SK-N-SH (cell line): ENCODE results near the gene MMS22L. TPM values are rescaled to one million over a fixed set of nuclear protein-coding genes. Genes with fewer than 3 reads are reported as not detected.

Experiments
- CTCF ChIA-PET: fragments of 300-600, 350-600 bp; formaldehyde crosslinking; extraction: SDS; loops from one replicate; lab custom pipeline; 2021; lab: Yijun Ruan, JAX
- POLR2A ChIA-PET: fragments of 350-600 bp; sonication (Branson Sonifier 250); formaldehyde crosslinking; extraction: SDS; loops from one replicate; lab custom pipeline; 2020; ENCODE audit warnings: antibody characterized with exemption, inconsistent platforms; lab: Yijun Ruan, JAX
- DNase-seq: peaks from one replicate; pipeline ENCODE4 v3.0.0; 2012
- H2AFZ ChIP-seq: fragments of 200-600 bp; sonication (generic); 2 replicates; pipeline ENCODE4 v1.8.1; 2016; ENCODE audit warnings: antibody characterized with exemption, mild to moderate bottlenecking, low read depth
- H3F3A ChIP-seq: fragments of 200-600 bp; sonication (generic); replicated peaks from 2 replicates; pipeline ENCODE3; 2016; ENCODE audit warnings: antibody characterized with exemption, mild to moderate bottlenecking; ENCODE audit not compliant: insufficient read depth
- H3K27ac ChIP-seq, 2 experiments: fragments of 200-500 bp in 1 of 2; fragments of 200-600 bp in 1 of 2; sonication (Bioruptor generic) in 1 of 2; sonication (generic), shearing (Covaris generic) in 1 of 2; 2 replicates each; pipeline versions ENCODE4 v1.5.1 to v1.6.1; 2014 to 2016; ENCODE audit warnings: low read depth in 2 of 2, inconsistent platforms in 1 of 2, low read length in 1 of 2, mild to moderate bottlenecking in 1 of 2, mixed read lengths in 1 of 2
- H3K27me3 ChIP-seq: fragments of 200-600 bp; sonication (generic), shearing (Covaris generic); 2 replicates; pipeline ENCODE4 v1.6.1; 2016; ENCODE audit warnings: mixed run types; ENCODE audit not compliant: insufficient read depth
- H3K36me3 ChIP-seq, 2 experiments: fragments of 200-500 bp in 1 of 2; fragments of 200-600 bp in 1 of 2; sonication (Bioruptor generic) in 1 of 2; sonication (generic) in 1 of 2; replicated peaks in 1 of 2; 2 replicates each; pipeline versions ENCODE3 to v1.5.1; 2014 to 2016; ENCODE audit warnings: low read length in 1 of 2, mild to moderate bottlenecking in 1 of 2; ENCODE audit not compliant: insufficient read depth in 2 of 2, control insufficient read depth in 1 of 2
- H3K4me1 ChIP-seq, 2 experiments: fragments of 200-500 bp in 1 of 2; fragments of 200-600 bp in 1 of 2; sonication (Bioruptor generic) in 1 of 2; sonication (generic), shearing (Covaris generic) in 1 of 2; 2 replicates each; pipeline versions ENCODE4 v1.5.1 to v1.6.1; 2014 to 2016; ENCODE audit warnings: low read depth in 1 of 2, low read length in 1 of 2, mixed run types in 1 of 2; ENCODE audit not compliant: insufficient read depth in 2 of 2, control insufficient read depth in 1 of 2
- H3K4me2 ChIP-seq: fragments of 200-600 bp; sonication (generic), shearing (Covaris generic); 2 replicates; pipeline ENCODE4 v1.6.1; 2017; ENCODE audit warnings: mixed run types
- H3K4me3 ChIP-seq, 2 experiments: fragments of 200-500 bp in 1 of 2; fragments of 200-600 bp in 1 of 2; sonication (Bioruptor generic) in 1 of 2; sonication (generic), shearing (Covaris generic) in 1 of 2; 2 replicates each; pipeline versions ENCODE4 v1.5.1 to v1.8.1; 2014 to 2016; ENCODE audit warnings: low read depth in 2 of 2, inconsistent platforms in 1 of 2, low read length in 1 of 2, mild to moderate bottlenecking in 1 of 2, mixed read lengths in 1 of 2, moderate library complexity in 1 of 2
- H3K79me2 ChIP-seq: fragments of 200-600 bp; sonication (generic); 2 replicates; pipeline ENCODE4 v1.8.1; 2017; ENCODE audit warnings: mild to moderate bottlenecking; ENCODE audit not compliant: insufficient read depth
- H3K9ac ChIP-seq: fragments of 200-600 bp; sonication (generic); 2 replicates; pipeline ENCODE4 v1.6.1; 2017; ENCODE audit warnings: mixed run types
- H3K9me2 ChIP-seq: fragments of 200-600 bp; sonication (generic); 2 replicates; pipeline ENCODE4 v1.6.1; 2017; ENCODE audit warnings: mixed run types
- H3K9me3 ChIP-seq: fragments of 200-600 bp; sonication (generic); 2 replicates; pipeline ENCODE4 v1.6.1; 2017; ENCODE audit warnings: mixed run types, mild to moderate bottlenecking, moderate library complexity
- H4K20me1 ChIP-seq: fragments of 200-600 bp; sonication (generic); 2 replicates; pipeline ENCODE4 v1.6.1; 2017; ENCODE audit warnings: mild to moderate bottlenecking, mixed run types; ENCODE audit not compliant: insufficient read depth
- CHD2 ChIP-seq: fragments of 150-350 bp; IDR thresholded peaks from 2 replicates; pipeline ENCODE4 v1.6.1; 2018; ENCODE audit warnings: low read length; ENCODE audit not compliant: partially characterized antibody
- EP300 ChIP-seq, 2 experiments: IDR thresholded peaks; 2 replicates each; pipeline versions ENCODE4 v1.4.0 to v1.6.1; 2012; ENCODE audit warnings: borderline replicate concordance in 1 of 2, low read depth in 1 of 2, low read length in 1 of 2
- FOXJ3 ChIP-seq: sonication (generic); formaldehyde crosslinking; IDR thresholded peaks from 2 replicates; pipeline ENCODE4 v1.5.1; 2020; ENCODE audit warnings: mild to moderate bottlenecking, missing genetic modification reagents
- FOXM1 ChIP-seq: IDR thresholded peaks from 2 replicates; pipeline ENCODE4 v1.4.0; 2012; ENCODE audit warnings: low read depth, mild to moderate bottlenecking
- GABPA ChIP-seq: IDR thresholded peaks from 2 replicates; pipeline ENCODE4 v1.4.0; 2012; ENCODE audit warnings: low read depth, mild to moderate bottlenecking
- GATA2 ChIP-seq: sonication (generic); formaldehyde crosslinking; IDR thresholded peaks from 2 replicates; pipeline ENCODE4 v1.5.0; 2020; ENCODE audit warnings: mild to moderate bottlenecking, missing genetic modification reagents
- IRF3 ChIP-seq: fragments of 150-350 bp; IDR thresholded peaks from 2 replicates; pipeline ENCODE4 v1.6.1; 2016; ENCODE audit warnings: mild to moderate bottlenecking, low read depth, low read length
- MEF2A ChIP-seq: IDR thresholded peaks from 2 replicates; pipeline ENCODE4 v1.4.0; 2012; ENCODE audit warnings: low read depth, borderline replicate concordance
- MXI1 ChIP-seq: IDR thresholded peaks from 2 replicates; pipeline ENCODE4 v1.6.1; 2012; ENCODE audit warnings: mild to moderate bottlenecking, low read depth, low read length, improper control_type of control experiment
- NFIC ChIP-seq: IDR thresholded peaks from 2 replicates; pipeline ENCODE4 v1.4.0; 2012; ENCODE audit warnings: borderline replicate concordance
- NRF1 ChIP-seq: IDR thresholded peaks from 2 replicates; pipeline ENCODE4 v1.6.1; 2012; ENCODE audit warnings: low read depth, mild to moderate bottlenecking, low read length
- POLR2AphosphoS5 ChIP-seq: IDR thresholded peaks from 2 replicates; pipeline ENCODE4 v1.6.1; 2012; ENCODE audit warnings: low read depth, low read length
- RAD21 ChIP-seq: IDR thresholded peaks from 2 replicates; pipeline ENCODE4 v1.6.1; 2012; ENCODE audit warnings: mild to moderate bottlenecking, low read length
- RCOR1 ChIP-seq: fragments of 150-350 bp; IDR thresholded peaks from 2 replicates; pipeline ENCODE4 v1.6.1; 2017; ENCODE audit warnings: antibody characterized with exemption, low read length
- RFX5 ChIP-seq: IDR thresholded peaks from 2 replicates; pipeline ENCODE4 v1.6.1; 2012; ENCODE audit warnings: mild to moderate bottlenecking, improper control_type of control experiment, low read length
- SIN3A ChIP-seq: IDR thresholded peaks from 2 replicates; pipeline ENCODE4 v1.6.1; 2012; ENCODE audit warnings: low read depth, mild to moderate bottlenecking, low read length, moderate library complexity, borderline replicate concordance
- TEAD4 ChIP-seq: IDR thresholded peaks from 2 replicates; pipeline ENCODE4 v1.4.0; 2012; ENCODE audit warnings: mild to moderate bottlenecking, borderline replicate concordance; ENCODE audit not compliant: insufficient read depth
- YY1 ChIP-seq: IDR thresholded peaks from 2 replicates; pipeline ENCODE4 v1.4.0; 2012; ENCODE audit warnings: low read depth, mild to moderate bottlenecking
- WGBS: methylation state at CpG from one replicate; pipeline ENCODE4 v1.1.6; 2017; ENCODE audit warnings: low lambda C conversion rate; 5-methylcytosine and 5-hydroxymethylcytosine counted together
- polyA plus RNA-seq, 3 experiments: library from polyadenylated mRNA; depleted of rRNA; stranded (reverse); fragments of >200 nt; gene quantifications; 2 replicates each; pipeline ENCODE4 v1.2.3, GENCODE V29; 2012
- TF ChIP-seq, protein P1 (sequence below): IDR thresholded peaks from 2 replicates; pipeline ENCODE4 v1.4.0; 2012; ENCODE audit warnings: low read depth
- TF ChIP-seq, protein P2 (sequence below): IDR thresholded peaks from 2 replicates; pipeline ENCODE4 v1.6.1; 2012; ENCODE audit warnings: mild to moderate bottlenecking, low read depth, low read length, moderate library complexity

MMS22L gene
- polyA plus RNA-seq, 1 of the 3 experiments (the other 2 are of a cell fraction), result 4.3 TPM

DNA sequence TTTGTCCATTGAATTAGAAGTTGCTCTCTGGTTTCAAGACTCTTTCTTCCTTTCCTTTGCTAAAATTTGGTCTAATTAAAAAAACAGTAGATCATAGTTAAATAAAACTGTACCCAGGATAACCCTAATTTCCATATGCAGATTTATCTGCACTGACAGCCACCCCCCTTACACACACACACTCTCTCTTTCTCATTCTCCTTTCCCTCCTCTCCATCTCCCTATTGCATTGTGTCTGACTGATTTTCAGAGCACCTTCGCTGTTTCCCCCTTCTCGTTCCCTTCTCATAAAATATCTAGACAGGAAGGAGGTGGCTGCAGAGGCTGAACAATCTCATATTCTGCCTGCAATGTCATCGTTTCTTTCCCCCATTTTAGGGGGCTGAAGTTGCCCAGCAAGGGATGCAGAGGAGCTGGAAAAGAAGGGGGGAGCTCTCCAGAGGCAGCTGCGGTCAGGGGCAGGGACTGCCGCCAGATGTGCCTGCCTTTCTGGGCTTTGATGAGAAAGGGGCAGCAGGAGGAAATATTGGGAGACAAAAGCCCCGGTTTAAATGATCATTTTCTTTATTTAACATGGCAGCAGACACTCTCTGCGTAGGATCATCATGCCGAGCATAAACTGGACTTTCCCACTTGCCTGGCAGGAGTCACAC is 22.5 kb upstream of the MMS22L start:
- no peaks in the 10 kb centered on the region for H3K9me3 ChIP-seq
- ChIA-PET CTCF (interaction anchor here (1.1 to 3.4 kb wide), 3 partner anchors 8 to 90 kb away, joined by 4 to 11 read pairs (median 4); no protein-coding TSS in a partner anchor), POLR2A (no interaction called here)
- no peaks in the 10 kb centered on the region for H4K20me1 ChIP-seq
- peak; percentile 17 for DNase-seq
- no peaks in the 10 kb centered on the region for H3K9me2 ChIP-seq
- no peaks in the 10 kb centered on the region for H3K36me3 ChIP-seq
- no peaks in the 10 kb centered on the region for H3K27me3 ChIP-seq
- peaks cover 0 to 8% of the 10 kb centered on the region in 2 experiments; a peak in 2 of 4 replicates for H3K4me1 ChIP-seq
- no peak overlapping the region for H3K4me3 ChIP-seq
- H3K9ac ChIP-seq, result no peak overlapping the region
- 0 out of 2 replicates have a peak overlapping the region, but pooled peaks have one; percentile 14 for H3K4me2 ChIP-seq
- H3F3A ChIP-seq, result no peaks in the 10 kb centered on the region
- TF ChIP-seq EP300 (IDR thresholded peaks at IDR 0.05; ENCODE audit: borderline replicate concordance in 1 of 2, low read depth in 1 of 2, low read length in 1 of 2) (no peak), FOXJ3 (no peak), TEAD4 (no peak), RAD21 (no peak), NFIC (no peak), CHD2 (no peak), IRF3 (no peak), RCOR1 (no peak), NRF1 (no peak), MXI1 (no peak), GABPA (no peak), SIN3A (no peak)
- TF ChIP-seq, protein P1, sequence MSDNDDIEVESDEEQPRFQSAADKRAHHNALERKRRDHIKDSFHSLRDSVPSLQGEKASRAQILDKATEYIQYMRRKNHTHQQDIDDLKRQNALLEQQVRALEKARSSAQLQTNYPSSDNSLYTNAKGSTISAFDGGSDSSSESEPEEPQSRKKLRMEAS, result no peak
- H3K79me2 ChIP-seq, result no peaks in the 10 kb centered on the region
- peak overlapping the region; percentile 52 for H2AFZ ChIP-seq
- WGBS, result 27% methylated on average over 8 of the region's 8 CpGs
- no peak overlapping the region for H3K27ac ChIP-seq

DNA sequence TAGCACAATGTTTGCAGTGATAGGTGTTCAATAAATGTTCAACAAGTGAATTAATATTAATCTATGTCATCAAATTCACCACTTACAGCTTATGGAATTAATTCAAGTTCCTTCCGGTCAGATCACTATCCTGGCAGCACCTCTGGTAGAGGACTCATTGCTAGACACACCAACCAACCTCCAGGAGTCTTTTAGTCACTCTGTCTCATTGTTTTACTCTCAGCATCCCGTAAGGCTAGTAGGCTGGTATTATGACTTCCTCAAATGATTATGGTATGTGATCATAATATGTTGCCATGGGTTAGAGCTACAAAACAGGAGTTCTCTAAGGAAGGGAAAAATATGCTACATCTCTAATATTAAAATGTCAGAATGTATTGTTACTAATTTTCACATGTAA is 21.7 kb upstream of the MMS22L start:
- no peak for DNase-seq
- WGBS, result 72% methylated on average over 2 of the region's 2 CpGs
- ChIA-PET POLR2A (no interaction called here), CTCF (interaction anchor here (0.8 to 1.7 kb wide), 2 partner anchors 9 to 10 kb away, joined by 3 to 4 read pairs; no protein-coding TSS in a partner anchor)
- Histone ChIP-seq H3K9me2 (no peaks in the 10 kb centered on the region), H3K4me1 (peaks cover 0 to 8% of the 10 kb centered on the region in 2 experiments; a peak in 2 of 4 replicates), H3K4me3 (no peak overlapping the region), H3F3A (no peaks in the 10 kb centered on the region), H3K27me3 (no peaks in the 10 kb centered on the region), H3K36me3 (no peaks in the 10 kb centered on the region), H3K9me3 (no peaks in the 10 kb centered on the region), H3K79me2 (no peaks in the 10 kb centered on the region), H3K9ac (no peak overlapping the region), H3K4me2 (no peak overlapping the region), H4K20me1 (no peaks in the 10 kb centered on the region), H2AFZ (no peak overlapping the region), H3K27ac (no peak overlapping the region)
- no peak for TF ChIP-seq NRF1
- TF ChIP-seq YY1, result no peak
- no peak for TF ChIP-seq IRF3
- no peak for TF ChIP-seq FOXM1
- TF ChIP-seq MEF2A, result no peak
- no peak for TF ChIP-seq FOXJ3
- TF ChIP-seq RFX5, result no peak
- TF ChIP-seq GABPA, result no peak
- TF ChIP-seq POLR2AphosphoS5, result no peak
- TF ChIP-seq TEAD4, result no peak
- TF ChIP-seq NFIC, result no peak
- TF ChIP-seq, protein P2, sequence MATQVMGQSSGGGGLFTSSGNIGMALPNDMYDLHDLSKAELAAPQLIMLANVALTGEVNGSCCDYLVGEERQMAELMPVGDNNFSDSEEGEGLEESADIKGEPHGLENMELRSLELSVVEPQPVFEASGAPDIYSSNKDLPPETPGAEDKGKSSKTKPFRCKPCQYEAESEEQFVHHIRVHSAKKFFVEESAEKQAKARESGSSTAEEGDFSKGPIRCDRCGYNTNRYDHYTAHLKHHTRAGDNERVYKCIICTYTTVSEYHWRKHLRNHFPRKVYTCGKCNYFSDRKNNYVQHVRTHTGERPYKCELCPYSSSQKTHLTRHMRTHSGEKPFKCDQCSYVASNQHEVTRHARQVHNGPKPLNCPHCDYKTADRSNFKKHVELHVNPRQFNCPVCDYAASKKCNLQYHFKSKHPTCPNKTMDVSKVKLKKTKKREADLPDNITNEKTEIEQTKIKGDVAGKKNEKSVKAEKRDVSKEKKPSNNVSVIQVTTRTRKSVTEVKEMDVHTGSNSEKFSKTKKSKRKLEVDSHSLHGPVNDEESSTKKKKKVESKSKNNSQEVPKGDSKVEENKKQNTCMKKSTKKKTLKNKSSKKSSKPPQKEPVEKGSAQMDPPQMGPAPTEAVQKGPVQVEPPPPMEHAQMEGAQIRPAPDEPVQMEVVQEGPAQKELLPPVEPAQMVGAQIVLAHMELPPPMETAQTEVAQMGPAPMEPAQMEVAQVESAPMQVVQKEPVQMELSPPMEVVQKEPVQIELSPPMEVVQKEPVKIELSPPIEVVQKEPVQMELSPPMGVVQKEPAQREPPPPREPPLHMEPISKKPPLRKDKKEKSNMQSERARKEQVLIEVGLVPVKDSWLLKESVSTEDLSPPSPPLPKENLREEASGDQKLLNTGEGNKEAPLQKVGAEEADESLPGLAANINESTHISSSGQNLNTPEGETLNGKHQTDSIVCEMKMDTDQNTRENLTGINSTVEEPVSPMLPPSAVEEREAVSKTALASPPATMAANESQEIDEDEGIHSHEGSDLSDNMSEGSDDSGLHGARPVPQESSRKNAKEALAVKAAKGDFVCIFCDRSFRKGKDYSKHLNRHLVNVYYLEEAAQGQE, result no peak
- no peak for TF ChIP-seq GATA2 (CRISPR knock-in tag)
- TF ChIP-seq, protein P1, result no peak
